Measurements from ENCODE around the gene CACNA1A.
"Not testable (repeated sequence)": the region's sequence is repeated elsewhere in the genome, so short reads cannot be mapped to it uniquely, and the experiment has no call there.

DNA sequence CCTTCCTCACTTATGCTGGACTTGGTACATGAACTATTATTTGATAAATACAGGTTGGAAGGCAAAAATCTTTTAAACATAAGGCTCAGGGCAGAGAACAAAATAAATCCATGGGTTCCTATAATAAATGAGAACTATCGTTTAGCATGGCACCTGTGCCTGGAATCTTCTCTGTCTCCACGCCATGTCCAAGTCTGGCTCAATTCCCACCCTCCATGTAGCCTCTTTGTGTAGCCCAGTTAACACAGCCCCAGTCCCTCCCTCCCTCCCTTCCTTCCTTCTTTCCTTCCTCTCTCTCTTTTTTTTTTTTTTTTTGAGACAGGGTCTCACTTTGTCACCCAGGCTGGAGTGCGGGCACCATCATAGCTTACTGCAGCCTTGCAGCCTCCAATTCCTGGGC, 144.6 kb downstream of the CACNA1A start:
- TF ChIP-seq, protein P1, sequence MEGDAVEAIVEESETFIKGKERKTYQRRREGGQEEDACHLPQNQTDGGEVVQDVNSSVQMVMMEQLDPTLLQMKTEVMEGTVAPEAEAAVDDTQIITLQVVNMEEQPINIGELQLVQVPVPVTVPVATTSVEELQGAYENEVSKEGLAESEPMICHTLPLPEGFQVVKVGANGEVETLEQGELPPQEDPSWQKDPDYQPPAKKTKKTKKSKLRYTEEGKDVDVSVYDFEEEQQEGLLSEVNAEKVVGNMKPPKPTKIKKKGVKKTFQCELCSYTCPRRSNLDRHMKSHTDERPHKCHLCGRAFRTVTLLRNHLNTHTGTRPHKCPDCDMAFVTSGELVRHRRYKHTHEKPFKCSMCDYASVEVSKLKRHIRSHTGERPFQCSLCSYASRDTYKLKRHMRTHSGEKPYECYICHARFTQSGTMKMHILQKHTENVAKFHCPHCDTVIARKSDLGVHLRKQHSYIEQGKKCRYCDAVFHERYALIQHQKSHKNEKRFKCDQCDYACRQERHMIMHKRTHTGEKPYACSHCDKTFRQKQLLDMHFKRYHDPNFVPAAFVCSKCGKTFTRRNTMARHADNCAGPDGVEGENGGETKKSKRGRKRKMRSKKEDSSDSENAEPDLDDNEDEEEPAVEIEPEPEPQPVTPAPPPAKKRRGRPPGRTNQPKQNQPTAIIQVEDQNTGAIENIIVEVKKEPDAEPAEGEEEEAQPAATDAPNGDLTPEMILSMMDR (optimal IDR thresholded peaks at IDR 0.05 in 1 of 3, IDR thresholded peaks at IDR 0.05 in 1 of 3, conservative IDR thresholded peaks at IDR 0.05 in 1 of 3; ENCODE audit: extremely low read depth in 1 of 3, insufficient read depth in 2 of 3, low read length in 3 of 3): not testable (repeated sequence)
- TF ChIP-seq EZH2 (IDR thresholded peaks at IDR 0.05; ENCODE audit: low read length): not testable (repeated sequence)

Measured in keratinocyte (primary cell).